ENCODE data around the gene STX18.
A peak's percentile ranks its signal among the peaks of the same experiment; 100 is the strongest.
"Not testable (repeated sequence)": the region's sequence is repeated elsewhere in the genome, so short reads cannot be mapped to it uniquely, and the experiment has no call there.

STX18 gene

DNA sequence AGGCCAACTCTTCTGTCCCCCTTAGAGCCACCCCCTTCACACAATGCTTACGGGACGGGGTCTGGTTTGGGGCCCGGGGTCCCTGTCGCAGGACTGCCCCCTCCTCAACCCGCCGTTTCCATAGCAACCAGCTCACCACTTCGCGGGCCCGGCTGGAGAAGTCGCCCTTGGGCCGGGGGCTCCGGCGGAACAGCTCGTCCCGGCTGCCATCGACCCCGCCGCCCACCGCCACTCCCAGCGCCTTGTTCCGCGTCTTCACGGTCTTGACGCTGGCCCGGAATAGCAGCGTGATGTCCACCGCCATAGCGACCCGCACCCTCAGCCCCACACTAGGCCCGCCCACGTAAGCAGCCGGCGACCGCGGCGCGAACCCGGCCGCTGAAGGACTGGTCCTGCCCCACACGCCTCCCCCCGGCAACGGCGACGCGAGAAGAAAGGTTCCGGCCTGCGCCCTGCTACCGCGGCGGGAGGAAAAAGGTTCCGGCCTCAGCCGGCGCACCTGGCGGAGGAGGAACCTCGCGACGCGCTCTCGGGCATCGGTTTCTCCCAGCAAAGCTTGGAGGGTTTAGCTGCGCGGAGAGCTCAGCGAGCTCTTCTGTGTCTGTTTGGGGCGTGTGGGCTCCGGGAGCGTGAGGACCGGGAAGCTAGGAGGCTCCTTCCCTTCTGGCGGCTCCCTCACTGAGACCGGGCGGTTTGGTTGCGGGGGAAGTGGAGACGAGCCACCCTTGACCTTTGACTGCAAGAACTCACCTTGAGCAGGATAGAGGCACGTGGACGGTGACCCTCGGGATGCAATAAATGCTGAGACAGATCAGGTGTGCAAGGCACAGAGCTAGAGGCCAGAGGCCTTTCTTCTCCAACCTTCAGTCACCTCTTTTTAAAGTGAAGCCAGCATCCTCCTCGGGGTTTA is at the start of gene STX18:
STX18 (minus strand) TSS at position 388 of the 910 bp plus-strand sequence; CDS start at position 304, 84 bp downstream.
- DNase-seq (ENCODE audit: low read depth in 2 of 2), result peak; percentile 86 to 89

- no peak for DNase-seq (ENCODE audit: low read depth in 2 of 2)
Observed at GRCh38 chr4:4591071-4591470, 49.2 kb upstream of the STX18 start.

DNA sequence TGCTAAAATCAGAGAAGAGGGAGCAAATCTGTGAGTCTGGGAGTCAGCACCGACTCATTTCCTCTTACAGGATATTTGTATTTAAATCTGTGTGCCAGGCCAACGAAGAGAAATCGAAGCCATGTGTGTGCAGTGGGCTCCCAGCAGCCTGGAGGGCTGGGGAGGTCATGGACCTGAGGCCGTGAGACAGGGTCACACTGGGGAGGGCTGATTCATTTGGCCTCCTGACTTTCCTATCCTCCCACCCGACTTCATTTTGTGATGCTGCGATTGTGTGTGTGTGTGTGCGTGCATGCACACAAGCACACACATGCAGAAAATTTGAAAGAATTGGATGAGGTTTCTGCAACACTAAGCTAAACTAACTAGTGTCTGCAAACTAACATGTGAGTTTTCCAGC is 48.7 kb upstream of the STX18 start:
- no peak for DNase-seq (ENCODE audit: low read depth in 2 of 2)

- DNase-seq (ENCODE audit: low read depth in 2 of 2), result no peak
Observed at GRCh38 chr4:4585012-4585670, 43.3 kb upstream of the STX18 start.

- DNase-seq (ENCODE audit: low read depth in 2 of 2), result no peak
Observed at GRCh38 chr4:4583606-4584005, 41.8 kb upstream of the STX18 start.

DNA sequence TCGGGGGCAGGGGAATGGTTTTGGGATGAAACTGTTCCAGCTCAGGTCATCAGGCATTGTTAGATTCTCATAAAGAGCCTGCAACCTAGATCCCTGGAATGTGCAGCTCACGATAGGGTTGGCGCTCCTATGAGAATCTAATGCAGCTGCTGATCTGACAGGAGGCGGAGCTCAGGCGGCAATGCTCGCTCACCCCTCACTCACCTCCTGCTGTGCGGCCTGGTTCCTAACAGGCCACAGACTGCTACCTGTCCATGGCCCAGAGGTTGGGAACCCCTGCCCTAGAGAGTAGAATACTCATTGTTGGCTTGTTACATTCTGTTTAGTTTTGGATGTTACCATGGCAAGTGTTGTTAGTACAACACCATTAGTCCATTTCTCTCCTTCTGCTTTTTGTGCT is 40.8 kb upstream of the STX18 start:
- no peak for DNase-seq (ENCODE audit: low read depth in 2 of 2)

- no peak for DNase-seq (ENCODE audit: low read depth in 2 of 2)
Observed at GRCh38 chr4:4580494-4580893, 38.6 kb upstream of the STX18 start.

DNA sequence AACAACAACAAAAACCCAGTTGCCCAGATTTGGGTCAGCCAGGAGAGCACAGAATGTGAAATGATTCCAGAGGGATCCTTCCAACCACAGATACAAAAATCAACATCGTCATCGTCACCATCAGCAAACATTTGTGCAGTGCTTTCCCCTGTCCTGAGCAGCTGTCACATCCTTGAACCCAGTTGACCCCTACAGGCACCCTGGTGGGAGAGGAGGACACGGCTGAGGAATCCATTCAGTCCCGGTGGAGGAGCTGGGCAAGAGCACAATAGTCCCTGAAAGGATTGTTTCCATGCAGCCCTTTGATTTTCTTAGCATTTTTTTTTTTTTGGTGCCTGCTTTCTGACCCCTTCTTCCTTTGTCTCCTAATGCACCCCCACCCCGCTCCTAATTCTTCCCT is 37.1 kb upstream of the STX18 start:
- DNase-seq (ENCODE audit: low read depth in 2 of 2), result no peak

DNA sequence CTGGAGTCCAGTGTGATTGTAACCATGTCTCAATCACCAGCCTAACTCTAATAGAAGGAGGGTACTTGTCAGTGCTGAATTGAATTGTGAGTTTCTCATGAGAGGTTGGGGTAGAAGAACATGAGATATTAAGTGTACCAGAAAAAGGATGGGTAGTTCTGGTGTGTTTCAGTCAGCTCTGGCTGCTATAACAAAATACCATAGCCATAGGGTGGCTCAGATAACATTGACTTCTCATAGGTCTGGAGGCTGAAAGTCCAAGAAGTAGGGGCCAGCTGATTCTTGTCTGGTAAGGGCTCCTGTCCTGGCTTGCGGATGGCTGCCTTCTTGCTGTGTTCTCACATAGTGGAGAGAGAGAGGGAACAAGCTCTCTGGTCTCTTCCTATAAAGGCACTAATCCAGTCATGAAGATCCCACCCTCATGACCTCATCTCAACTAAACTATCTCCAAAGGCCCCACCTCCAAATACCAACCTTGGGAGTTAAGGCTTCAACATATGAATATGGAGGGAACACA is 35.6 kb upstream of the STX18 start:
- DNase-seq (ENCODE audit: low read depth in 2 of 2), result no peak

DNA sequence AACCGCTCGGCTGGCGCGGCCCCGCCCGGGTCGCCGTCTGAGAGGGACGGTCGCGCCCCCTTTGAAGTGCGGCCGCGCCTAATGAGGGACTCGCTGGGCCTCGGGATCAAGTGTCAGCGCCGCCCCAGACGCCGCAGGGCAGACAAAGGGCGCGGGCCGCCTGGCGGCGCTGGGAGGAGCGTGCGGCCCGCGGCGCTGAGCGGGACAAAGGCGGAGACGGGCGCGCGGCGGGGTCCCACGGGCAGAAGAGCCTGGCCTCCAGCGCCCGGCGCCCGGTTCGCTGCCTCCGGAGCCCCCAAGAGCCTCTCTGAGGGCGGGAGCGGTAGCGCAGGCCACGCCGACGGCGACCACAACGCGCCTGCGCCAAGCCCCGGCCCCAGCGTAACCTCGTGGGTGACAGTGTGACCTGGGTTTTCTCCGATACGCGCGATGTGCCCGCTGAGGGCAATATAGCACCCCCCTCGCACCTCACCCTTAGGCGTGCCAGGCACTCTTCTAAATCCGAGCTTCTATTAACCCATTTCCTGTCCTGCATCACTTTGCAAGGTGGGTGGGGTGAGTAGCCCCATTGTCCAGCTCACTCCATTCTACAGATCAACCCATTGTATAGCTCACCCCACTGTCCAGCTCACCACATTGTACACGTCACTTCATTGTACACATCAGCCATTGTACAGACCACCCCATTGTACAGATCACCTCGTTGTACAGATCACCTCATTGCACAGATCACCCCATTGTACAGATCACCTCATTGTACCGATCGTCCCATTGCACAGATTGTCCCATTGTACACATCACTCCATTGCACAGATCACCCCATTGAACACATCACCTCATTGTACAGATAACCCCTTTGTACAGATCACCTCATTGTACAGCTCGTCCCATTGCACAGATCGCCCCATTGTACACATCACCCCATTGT is 33.7 kb upstream of the STX18 start:
- DNase-seq (ENCODE audit: low read depth in 2 of 2), result peak; percentile 54 to 59

- peak in 1 of 2 donors; percentile 9 for DNase-seq (ENCODE audit: low read depth in 2 of 2)
Observed at GRCh38 chr4:4574792-4575191, 32.9 kb upstream of the STX18 start.

GRCh38 chr4:4574052-4574451 is 32.2 kb upstream of the STX18 start:
- no peak for DNase-seq (ENCODE audit: low read depth in 2 of 2)

DNA sequence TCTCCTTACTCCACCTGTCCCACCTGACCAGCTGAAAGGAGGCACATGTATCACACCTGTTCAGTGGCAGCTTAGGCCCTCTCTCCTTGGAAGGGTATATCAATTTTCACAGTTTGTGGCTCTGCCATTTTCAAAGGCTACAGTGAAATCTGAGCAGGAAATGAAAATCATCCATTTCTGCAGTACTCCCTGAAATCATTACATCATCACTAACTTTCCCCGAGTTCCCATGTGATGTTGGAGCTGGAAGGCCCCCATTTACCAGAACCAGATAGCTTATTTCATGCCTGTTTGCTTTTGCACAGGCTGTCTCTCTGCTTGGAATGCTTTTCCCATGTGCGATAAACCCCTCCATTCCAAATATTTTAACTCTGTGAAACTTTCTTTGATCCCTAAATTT is 31.0 kb upstream of the STX18 start:
- DNase-seq (ENCODE audit: low read depth in 2 of 2), result no peak

DNA sequence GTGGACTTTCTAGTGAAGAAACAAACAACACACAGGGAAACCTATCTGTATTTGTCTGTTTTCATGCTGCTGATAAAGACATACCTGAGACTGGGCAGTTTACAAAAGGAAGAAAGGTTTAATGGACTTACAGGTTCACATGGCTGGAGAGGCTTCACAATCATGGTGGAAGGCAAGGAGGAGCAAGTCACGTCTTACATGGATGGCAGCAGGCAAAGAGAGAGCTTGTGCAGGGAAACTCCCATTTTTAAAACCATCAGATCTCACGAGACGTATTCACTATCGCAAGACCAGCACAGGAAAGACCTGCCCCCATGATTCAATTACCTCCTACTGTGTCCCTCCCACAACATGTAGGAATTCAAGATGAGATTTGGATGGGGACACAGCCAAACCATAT is 28.0 kb upstream of the STX18 start:
- DNase-seq (ENCODE audit: low read depth in 2 of 2), result not testable (repeated sequence)

- no peak for DNase-seq (ENCODE audit: low read depth in 2 of 2)
Observed at GRCh38 chr4:4568806-4569427, 27.1 kb upstream of the STX18 start.

DNA sequence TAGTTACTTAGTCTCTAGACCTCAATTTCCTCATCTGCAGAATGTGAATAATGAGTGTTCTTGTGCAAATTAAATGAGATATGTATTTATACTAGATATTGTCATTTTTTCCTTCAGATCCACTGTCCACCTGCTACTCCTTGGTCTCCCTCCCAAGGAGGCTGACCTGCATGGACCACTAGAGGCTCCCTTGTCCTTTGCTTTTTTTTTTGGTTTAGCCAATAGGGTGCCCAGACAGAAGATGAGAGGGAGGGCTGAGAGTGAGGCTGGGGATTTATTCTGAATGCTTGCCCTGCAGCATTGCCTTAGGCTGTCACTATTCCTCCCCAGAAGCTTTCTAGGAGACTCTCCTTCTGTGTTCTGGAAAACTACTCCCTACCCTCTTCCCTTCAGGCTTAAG is 24.5 kb upstream of the STX18 start:
- not testable (repeated sequence) for DNase-seq (ENCODE audit: low read depth in 2 of 2)

GRCh38 chr4:4564522-4564921 is 22.7 kb upstream of the STX18 start:
- DNase-seq (ENCODE audit: low read depth in 2 of 2), result no peak

DNA sequence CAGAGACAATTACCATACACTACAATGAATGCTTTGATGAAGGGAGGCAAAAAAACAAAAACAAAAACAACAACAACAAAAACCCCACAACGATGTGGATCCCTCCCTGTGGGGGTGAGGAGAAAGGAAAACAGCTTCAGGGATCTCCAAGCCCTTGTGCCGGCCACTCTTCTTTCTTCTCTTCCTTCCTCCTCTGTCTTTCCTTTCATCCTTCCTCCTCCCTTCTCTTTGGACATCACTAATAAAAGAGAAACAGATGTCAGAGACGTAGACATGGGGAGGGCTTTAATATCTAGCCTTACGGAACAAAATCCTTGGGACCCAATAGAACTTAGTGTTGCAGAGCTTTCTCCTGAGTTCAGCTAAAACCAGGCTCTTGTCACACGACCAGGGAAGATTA is 18.8 kb upstream of the STX18 start:
- no peak for DNase-seq (ENCODE audit: low read depth in 2 of 2)

- DNase-seq (ENCODE audit: low read depth in 2 of 2), result no peak
Observed at GRCh38 chr4:4560136-4560535, 18.3 kb upstream of the STX18 start.

GRCh38 chr4:4559596-4559995 is 17.7 kb upstream of the STX18 start:
- no peak for DNase-seq (ENCODE audit: low read depth in 2 of 2)

GRCh38 chr4:4558881-4559280 is 17.0 kb upstream of the STX18 start:
- no peak for DNase-seq (ENCODE audit: low read depth in 2 of 2)
